GM23338 (cell line): ENCODE results near the gene NUB1.

Source experiments
- EZH2 ChIP-seq: fragments of 200-600 bp; sonication (generic); IDR thresholded peaks from one replicate; pipeline ENCODE4 v1.8.0; 2017; ENCODE audit warnings: antibody characterized with exemption, mild to moderate bottlenecking, low read depth; ENCODE audit not compliant: unreplicated experiment
- TF ChIP-seq, protein P1 (sequence below), 2 experiments: fragments of 200-600 bp in 1 of 2; sonication (generic) in 1 of 2; conservative IDR thresholded peaks; 2 replicates each; pipeline versions ENCODE4 v1.5.1 to v1.6.1; 2016 to 2017; ENCODE audit warnings: antibody characterized with exemption in 2 of 2, low read depth in 2 of 2, mild to moderate bottlenecking in 2 of 2, moderate library complexity in 1 of 2

DNA sequence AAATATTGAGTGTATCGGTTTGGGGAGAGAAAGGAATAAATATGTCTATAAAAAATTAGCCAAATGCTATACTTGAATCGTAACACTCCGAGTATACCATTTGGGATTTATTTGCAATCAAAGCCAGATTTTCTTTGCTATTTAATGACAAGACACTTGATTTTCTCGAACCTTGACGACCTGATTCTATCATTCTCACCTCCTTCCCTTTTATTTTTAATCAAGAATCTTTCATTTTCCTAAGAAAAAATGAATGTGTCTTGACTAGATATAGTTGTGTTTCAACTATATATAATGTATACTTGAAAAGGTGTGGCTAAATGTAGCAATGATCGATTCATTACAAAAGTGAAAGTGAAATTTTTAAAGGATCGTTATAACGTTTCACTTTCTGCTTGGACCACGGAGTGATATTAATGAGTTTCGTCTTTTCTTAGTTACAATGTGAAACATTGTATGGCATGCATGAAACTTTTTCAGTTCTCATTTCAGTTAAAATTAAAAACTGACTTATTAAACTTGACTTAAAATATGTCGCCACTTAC is 562 bp downstream of the NUB1 start:
- TF ChIP-seq EZH2 = no peak
- TF ChIP-seq, protein P1, sequence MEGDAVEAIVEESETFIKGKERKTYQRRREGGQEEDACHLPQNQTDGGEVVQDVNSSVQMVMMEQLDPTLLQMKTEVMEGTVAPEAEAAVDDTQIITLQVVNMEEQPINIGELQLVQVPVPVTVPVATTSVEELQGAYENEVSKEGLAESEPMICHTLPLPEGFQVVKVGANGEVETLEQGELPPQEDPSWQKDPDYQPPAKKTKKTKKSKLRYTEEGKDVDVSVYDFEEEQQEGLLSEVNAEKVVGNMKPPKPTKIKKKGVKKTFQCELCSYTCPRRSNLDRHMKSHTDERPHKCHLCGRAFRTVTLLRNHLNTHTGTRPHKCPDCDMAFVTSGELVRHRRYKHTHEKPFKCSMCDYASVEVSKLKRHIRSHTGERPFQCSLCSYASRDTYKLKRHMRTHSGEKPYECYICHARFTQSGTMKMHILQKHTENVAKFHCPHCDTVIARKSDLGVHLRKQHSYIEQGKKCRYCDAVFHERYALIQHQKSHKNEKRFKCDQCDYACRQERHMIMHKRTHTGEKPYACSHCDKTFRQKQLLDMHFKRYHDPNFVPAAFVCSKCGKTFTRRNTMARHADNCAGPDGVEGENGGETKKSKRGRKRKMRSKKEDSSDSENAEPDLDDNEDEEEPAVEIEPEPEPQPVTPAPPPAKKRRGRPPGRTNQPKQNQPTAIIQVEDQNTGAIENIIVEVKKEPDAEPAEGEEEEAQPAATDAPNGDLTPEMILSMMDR (conservative IDR thresholded peaks at IDR 0.05; ENCODE audit: low read depth in 2 of 2) = no peak
